OCI-LY3 (cell line): ENCODE measurements around the gene NME3.

Experiments used
- H2AFZ ChIP-seq: fragments of 200-600, 300-600 bp; shearing (Covaris generic); 2 replicates; pipeline ENCODE4 v1.6.0; 2014; ENCODE audit warnings: antibody characterized with exemption, low read depth, low read length
- H3K27ac ChIP-seq: fragments of 200-600, 300-600 bp; sonication (generic); 2 replicates; pipeline ENCODE4 v1.5.1; 2014; ENCODE audit warnings: mild to moderate bottlenecking, low read length, moderate library complexity, mixed read lengths
- H3K27me3 ChIP-seq: fragments of 200-600, 300-600 bp; sonication (generic); 2 replicates; pipeline ENCODE4 v1.6.1; 2014; ENCODE audit warnings: low read depth, low read length, mixed read lengths
- H3K36me3 ChIP-seq: fragments of 200-600, 300-600 bp; sonication (generic); replicated peaks from 2 replicates; pipeline ENCODE3; 2014; ENCODE audit warnings: low read depth, low read length, mixed read lengths
- H3K4me1 ChIP-seq: fragments of 300-600, 200-600 bp; sonication (generic); 2 replicates; pipeline ENCODE4 v1.6.1; 2014; ENCODE audit warnings: low read length, mixed read lengths
- H3K4me2 ChIP-seq: fragments of 200-600, 300-600 bp; sonication (generic); 2 replicates; pipeline ENCODE4 v1.6.1; 2014; ENCODE audit warnings: low read length, mixed read lengths
- H3K4me3 ChIP-seq: fragments of 300-600, 200-600 bp; sonication (generic); 2 replicates; pipeline ENCODE4 v1.5.1; 2014; ENCODE audit warnings: antibody characterized with exemption, mild to moderate bottlenecking, low read length, moderate library complexity
- H3K79me2 ChIP-seq: fragments of 300-600, 200-600 bp; shearing (Covaris generic); 2 replicates; pipeline ENCODE4 v1.6.1; 2014; ENCODE audit warnings: mild to moderate bottlenecking, low read length, mixed read lengths
- H3K9ac ChIP-seq: fragments of 300-600, 200-600 bp; shearing (Covaris generic); 2 replicates; pipeline ENCODE4 v1.6.0; 2014; ENCODE audit warnings: mild to moderate bottlenecking, low read length, moderate library complexity
- H3K9me3 ChIP-seq: fragments of 200-600, 300-600 bp; shearing (Covaris generic); 2 replicates; pipeline ENCODE4 v1.6.1; 2014; ENCODE audit warnings: low read length, mixed read lengths; ENCODE audit not compliant: insufficient read depth
- H4K20me1 ChIP-seq: fragments of 200-600, 300-600 bp; sonication (generic); 2 replicates; pipeline ENCODE4 v1.6.1; 2016; ENCODE audit warnings: low read length, mixed read lengths; ENCODE audit not compliant: insufficient read depth
- CTCF ChIP-seq: fragments of 200-600, 300-600 bp; sonication (generic); IDR thresholded peaks from 2 replicates; pipeline ENCODE4 v1.5.1; 2014; ENCODE audit warnings: antibody characterized with exemption, low read length, low read depth
- EZH2phosphoT487 ChIP-seq: fragments of 200-600 bp; shearing (Covaris generic); IDR thresholded peaks from 2 replicates; pipeline ENCODE4 v1.6.1; 2018; ENCODE audit warnings: antibody characterized with exemption, mixed run types, low read depth

The NME3 gene

GRCh38 chr16:1785846-1786170 lies 14.5 kb upstream of the NME3 start:
- H3K9me3 ChIP-seq: no peaks in the 10 kb centered on the region
- H3K36me3 ChIP-seq: no peaks in the 10 kb centered on the region
- TF ChIP-seq CTCF: no peak
- no peak for TF ChIP-seq EZH2phosphoT487
- no peaks in the 10 kb centered on the region for H3K27me3 ChIP-seq
- no peak overlapping the region for H3K4me2 ChIP-seq
- peaks cover 54% of the 10 kb centered on the region for H3K79me2 ChIP-seq
- no peak overlapping the region for H3K27ac ChIP-seq
- no peak overlapping the region for H2AFZ ChIP-seq
- peaks cover 11% of the 10 kb centered on the region for H3K4me1 ChIP-seq
- no peak overlapping the region for H3K9ac ChIP-seq
- H3K4me3 ChIP-seq: no peak overlapping the region
- H4K20me1 ChIP-seq: no peaks in the 10 kb centered on the region

GRCh38 chr16:1784977-1785845 lies 13.9 kb upstream of the NME3 start:
- no peak overlapping the region for H3K4me3 ChIP-seq
- H3K9me3 ChIP-seq: no peaks in the 10 kb centered on the region
- peaks cover 11% of the 10 kb centered on the region for H3K4me1 ChIP-seq
- no peak overlapping the region for H3K9ac ChIP-seq
- no peaks in the 10 kb centered on the region for H3K27me3 ChIP-seq
- TF ChIP-seq EZH2phosphoT487 (no peak), CTCF (no peak)
- no peaks in the 10 kb centered on the region for H4K20me1 ChIP-seq
- H3K79me2 ChIP-seq: peaks cover 54% of the 10 kb centered on the region
- no peak overlapping the region for H3K4me2 ChIP-seq
- H2AFZ ChIP-seq: no peak overlapping the region
- no peak overlapping the region for H3K27ac ChIP-seq
- no peaks in the 10 kb centered on the region for H3K36me3 ChIP-seq

- Histone ChIP-seq H3K9ac (peak within 1 kb of the TSS; percentile 88), H3K4me2 (peak within 1 kb of the TSS; percentile 97), H3K4me1 (peaks cover 11% of the 10 kb centered on the region), H4K20me1 (no peaks in the 10 kb centered on the region), H3K27ac (no peak within 1 kb of the TSS; the same call in 1 of the 2 replicates), H3K36me3 (no peaks in the 10 kb centered on the region), H3K27me3 (no peaks in the 10 kb centered on the region), H3K9me3 (no peaks in the 10 kb centered on the region), H3K4me3 (peak within 1 kb of the TSS; percentile 93), H3K79me2 (peaks cover 52% of the 10 kb centered on the region), H2AFZ (no peak within 1 kb of the TSS)
- TF ChIP-seq EZH2phosphoT487 (no peak), CTCF (no peak)
These were observed 11.3 kb upstream of the NME3 start, which contains the start of the genes NUBP2 and SPSB3 for GRCh38 chr16:1782408-1783264. Gene NUBP2 (plus strand): TSS chr16:1782960. CDS start chr16:1783021, 61 bp downstream. Gene SPSB3 (minus strand): TSS chr16:1782571. CDS start chr16:1781483, 1,088 bp downstream.

GRCh38 chr16:1781758-1782407 lies 10.5 kb upstream of the NME3 start:
- Histone ChIP-seq H3K36me3 (no peaks in the 10 kb centered on the region), H3K27me3 (no peaks in the 10 kb centered on the region), H4K20me1 (no peaks in the 10 kb centered on the region), H3K27ac (no peak overlapping the region), H3K4me1 (peaks cover 11% of the 10 kb centered on the region), H2AFZ (no peak overlapping the region), H3K4me2 (peak overlapping the region; percentile 97), H3K9me3 (no peaks in the 10 kb centered on the region), H3K4me3 (peak overlapping the region; percentile 93), H3K79me2 (peaks cover 45% of the 10 kb centered on the region), H3K9ac (peak overlapping the region; percentile 79)
- no peak for TF ChIP-seq EZH2phosphoT487
- no peak for TF ChIP-seq CTCF
